SK-N-MC (cell line): ENCODE measurements around the gene COL4A5.

Experiments
- EZH2 ChIP-seq: fragments of 200-600 bp; sonication (generic); IDR thresholded peaks from one replicate; pipeline ENCODE4 v1.6.1; 2017; ENCODE audit warnings: antibody characterized with exemption
- FOXP2 ChIP-seq: optimal IDR thresholded peaks from 2 replicates; pipeline ENCODE3; 2011; ENCODE audit warnings: mild to moderate bottlenecking, moderate library complexity; ENCODE audit not compliant: insufficient read depth; ENCODE audit errors: extremely low read length, control extremely low read depth
- POLR2AphosphoS5 ChIP-seq: IDR thresholded peaks from 2 replicates; pipeline ENCODE4 v1.6.1; 2012; ENCODE audit warnings: mild to moderate bottlenecking, low read depth, low read length, borderline replicate concordance

- TF ChIP-seq EZH2 (no peak), POLR2AphosphoS5 (no peak), FOXP2 (no peak)
These were observed 46.3 kb downstream of the COL4A5 start for GRCh38 chrX:108485960-108486359.
